UCSD-AML1 (cell line): Measurements from ENCODE around the gene KCNH8.
A peak's percentile ranks its signal among the peaks of the same experiment; 100 is the strongest.

Experiments
- DNase-seq: peaks from one replicate; lab custom pipeline; 2025; ENCODE audit not compliant: unreplicated experiment; lab: John Stamatoyannopoulos, UW

Gene KCNH8

GRCh38 chr3:19473971-19474580 lies 325.8 kb downstream of the KCNH8 start:
- no peak for DNase-seq

DNA sequence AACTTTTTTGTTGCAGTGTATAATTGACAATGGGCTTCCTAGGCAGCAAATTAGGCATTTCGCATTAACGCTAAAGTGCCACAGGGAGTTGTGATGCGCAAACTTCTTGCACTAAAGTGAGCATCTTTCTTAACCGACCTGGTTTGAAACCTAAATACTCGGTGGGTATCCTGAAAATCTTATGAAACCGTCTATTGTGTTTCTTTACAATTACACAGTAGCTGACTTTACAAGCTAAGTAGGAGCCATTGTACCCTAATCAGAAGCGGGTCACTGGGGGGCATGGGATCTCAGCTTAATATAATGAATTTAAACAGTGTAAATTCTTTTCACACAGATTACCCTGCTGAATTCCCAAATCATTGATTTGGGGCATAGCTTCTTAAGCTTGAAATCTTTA lies 328.0 kb downstream of the KCNH8 start:
- DNase-seq: no peak

DNA sequence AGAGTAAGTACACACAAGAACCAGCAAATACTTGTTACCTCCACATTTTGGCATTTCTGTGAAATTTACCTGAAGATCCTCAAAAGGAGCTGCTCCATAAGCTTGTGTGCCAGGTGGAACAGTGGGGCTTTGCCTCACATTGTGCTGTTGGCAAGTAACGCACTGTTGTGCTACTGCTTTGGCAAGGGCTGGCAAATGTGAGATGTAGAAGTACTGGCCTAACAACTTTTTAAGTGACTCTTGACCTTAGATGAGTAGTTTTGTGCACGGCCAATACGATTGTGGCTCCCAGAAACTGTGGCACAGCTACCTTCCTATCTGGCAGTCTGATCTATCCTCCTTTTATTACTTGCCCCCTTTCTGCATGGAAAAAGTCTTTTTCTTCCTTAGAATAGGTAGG lies 337.0 kb downstream of the KCNH8 start:
- no peak for DNase-seq

DNA sequence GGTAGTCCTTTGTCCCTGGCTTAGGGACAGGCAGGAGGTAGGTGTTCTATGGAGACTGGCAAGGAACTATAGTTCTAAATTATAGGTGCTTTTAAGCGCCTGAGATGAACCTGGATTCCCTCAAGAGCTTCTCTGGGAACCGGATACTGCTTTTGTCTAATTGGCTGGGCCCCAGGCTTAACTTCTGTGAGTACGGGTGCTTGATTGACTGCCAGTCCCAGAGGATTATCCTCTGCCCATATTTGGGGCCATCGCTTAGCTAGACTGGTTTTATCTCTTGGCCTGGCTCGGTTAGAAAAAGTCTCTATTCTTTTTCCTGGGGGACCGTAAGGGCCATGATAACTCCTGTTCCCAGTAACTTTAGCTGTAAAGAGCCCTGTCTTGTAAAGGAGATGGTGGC lies 339.1 kb downstream of the KCNH8 start:
- DNase-seq: no peak

- DNase-seq: no peak
Observed at GRCh38 chr3:19488939-19489338, 340.6 kb downstream of the KCNH8 start.

DNA sequence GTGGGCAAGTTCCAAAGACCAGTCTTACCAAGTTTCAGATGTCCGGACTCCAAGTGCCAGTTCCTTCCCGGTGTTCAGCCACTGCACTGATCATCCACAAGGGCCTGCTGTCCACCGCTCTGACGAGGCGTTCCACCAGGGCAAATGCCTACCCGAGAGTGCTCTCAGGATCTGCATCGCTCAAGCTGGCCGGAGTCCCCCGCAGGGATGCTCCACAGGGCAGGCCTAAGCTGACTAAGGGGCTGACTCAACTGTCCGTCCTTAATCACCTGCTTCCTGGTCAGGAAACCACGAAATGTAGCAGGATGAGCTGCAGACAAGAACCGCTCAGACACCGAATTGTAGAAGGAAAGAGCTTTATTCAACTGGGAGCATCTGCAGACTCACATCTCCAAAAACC lies 341.6 kb downstream of the KCNH8 start:
- no peak for DNase-seq

DNA sequence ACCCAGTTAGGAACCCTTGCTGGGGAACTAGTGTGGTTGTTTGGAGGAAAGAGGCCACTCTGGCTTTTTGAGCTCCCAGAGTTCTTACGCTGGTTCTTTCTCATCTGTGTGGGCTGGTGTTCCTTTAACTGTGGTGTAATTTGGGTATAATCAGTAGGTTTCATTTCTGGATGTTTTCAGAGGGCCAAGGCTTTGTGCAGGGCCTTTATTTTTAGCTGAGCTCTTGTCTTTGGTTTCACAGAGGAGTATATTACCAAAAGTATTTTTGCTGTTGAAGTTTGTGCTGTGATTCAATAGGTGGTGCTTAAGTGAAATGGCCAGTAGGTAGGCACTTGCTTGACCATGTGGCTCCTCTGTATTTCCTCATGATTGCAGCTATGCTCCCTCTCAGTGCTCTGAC lies 357.9 kb downstream of the KCNH8 start:
- DNase-seq: no peak

DNA sequence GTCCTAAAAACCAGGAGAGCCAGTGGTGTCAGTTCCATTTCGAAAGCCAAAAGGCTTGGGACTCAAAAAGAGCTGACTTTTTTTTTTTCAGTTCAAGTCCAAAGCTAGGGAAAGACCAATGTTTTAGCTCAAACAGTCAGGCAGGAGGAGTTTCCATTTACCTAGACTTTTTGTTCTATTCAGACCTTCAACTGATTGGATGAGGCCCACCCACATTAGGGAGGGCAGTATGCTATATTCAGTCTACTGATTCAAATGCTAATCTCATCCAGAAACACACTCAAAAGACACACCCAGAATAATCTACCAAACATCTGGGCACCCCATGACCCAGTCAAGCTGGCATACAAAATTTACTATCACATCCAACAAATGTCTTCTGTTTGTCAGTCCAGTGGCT lies 374.0 kb downstream of the KCNH8 start:
- no peak for DNase-seq

- no peak for DNase-seq
Observed at GRCh38 chr3:19526071-19526470, 377.8 kb downstream of the KCNH8 start.

DNA sequence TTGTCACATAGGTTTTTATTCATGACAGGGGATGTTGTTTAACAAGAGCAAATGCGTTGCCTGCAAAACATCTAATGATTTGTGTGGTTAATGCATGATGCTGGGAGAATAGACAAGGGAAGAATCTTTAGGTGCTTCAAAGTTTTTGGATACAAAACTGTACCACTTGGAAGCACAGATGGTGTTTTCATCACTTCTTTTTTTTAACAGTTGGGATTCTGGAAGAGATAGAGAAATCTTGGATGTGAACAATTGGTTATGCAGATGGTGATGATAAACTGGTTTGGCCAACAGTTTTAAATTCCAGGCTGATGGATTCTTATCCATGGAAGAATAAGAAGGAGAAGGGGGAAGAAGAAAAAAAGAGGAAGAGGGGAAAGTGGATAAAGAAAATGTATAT lies 379.4 kb downstream of the KCNH8 start:
- no peak for DNase-seq

DNA sequence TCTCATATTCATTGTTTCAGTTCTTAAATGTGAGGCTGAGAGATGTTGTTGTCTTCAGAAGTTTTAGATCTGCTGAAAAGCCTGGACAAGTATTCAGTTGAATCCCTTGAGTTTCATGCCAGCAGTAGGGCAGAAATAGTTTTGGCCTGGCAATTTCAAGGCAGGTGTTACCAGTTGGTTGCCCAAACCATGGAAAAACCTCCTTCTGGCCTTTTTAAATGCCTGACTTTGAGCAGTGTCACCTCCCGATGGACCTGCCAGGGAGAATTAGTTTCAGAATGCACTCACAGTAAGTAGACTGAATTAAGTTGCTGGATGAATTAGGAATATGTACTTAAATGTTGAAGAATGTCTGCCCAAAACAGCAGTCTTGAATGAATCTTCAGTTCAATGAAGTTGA lies 383.1 kb downstream of the KCNH8 start:
- no peak for DNase-seq

GRCh38 chr3:19539518-19540392 lies 391.4 kb downstream of the KCNH8 start:
- no peak for DNase-seq

DNA sequence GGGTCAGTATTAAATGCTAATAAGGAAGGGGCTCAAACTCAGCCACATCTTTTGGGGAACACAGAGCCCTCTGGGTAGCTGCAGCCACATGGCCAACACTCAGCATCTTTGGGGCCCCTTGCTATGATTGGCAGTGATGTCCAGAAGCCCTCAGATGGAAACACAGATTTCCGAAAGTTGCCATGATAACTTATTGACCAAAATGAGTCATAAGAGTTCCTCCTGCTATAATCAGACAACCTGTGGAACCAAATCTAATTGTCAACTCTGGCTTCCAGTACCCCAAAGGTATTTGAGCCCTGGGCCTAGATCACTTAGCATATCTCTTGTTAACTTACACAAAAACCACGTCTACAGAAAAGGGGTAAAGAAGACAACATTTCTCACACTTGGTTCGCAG lies 392.2 kb downstream of the KCNH8 start:
- DNase-seq: no peak

DNA sequence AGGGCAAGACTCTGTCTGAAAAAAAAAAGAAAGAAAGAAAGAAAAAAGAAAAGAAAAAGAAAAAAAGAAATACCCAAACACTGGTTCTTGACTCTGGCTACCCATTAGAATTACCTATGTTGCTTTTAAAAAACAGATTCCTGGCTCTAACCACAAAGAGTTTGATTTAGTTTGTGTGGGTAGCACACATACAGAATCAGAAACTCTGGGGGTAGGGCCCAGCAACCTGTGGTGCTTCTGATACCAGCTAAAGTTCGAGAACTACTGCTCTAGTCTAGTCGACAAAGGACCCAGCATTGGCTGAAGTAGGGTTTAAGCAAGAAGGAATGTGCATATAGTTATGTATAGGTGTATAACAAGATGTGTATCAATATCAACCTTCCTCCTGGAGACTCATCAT lies 393.0 kb downstream of the KCNH8 start:
- DNase-seq: no peak

DNA sequence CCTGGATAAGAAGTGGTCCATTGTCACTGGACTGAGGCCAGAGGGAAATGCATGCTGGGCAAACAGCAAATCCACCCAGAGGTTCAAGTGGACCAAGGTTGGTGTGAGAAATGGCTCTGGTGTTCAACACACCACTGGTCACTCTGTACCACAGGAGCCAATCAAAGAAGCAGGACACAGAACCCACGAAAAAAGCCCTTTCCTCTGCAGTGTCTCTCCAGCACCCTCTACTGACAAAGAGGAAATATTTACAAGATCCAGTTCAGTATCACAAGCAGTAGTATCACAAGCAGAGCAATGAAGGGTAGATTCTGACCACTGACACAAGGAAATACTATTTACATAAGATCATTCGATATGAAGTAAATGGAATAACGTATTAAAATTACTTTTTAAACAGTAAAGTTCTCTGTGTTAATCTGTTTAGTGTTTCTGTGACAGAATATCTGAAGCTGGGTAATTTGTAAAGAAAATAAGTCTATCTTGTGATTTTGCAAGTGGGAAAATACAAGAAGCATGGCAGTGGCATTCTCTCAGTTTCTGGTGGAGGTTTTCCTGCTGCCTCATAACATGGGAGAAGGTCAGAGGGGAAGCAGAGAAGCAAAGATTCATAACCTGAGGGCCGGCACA lies 395.0 kb downstream of the KCNH8 start:
- peak; percentile 16 for DNase-seq

- no peak for DNase-seq
Observed at GRCh38 chr3:19547665-19548464, 399.6 kb downstream of the KCNH8 start.

DNA sequence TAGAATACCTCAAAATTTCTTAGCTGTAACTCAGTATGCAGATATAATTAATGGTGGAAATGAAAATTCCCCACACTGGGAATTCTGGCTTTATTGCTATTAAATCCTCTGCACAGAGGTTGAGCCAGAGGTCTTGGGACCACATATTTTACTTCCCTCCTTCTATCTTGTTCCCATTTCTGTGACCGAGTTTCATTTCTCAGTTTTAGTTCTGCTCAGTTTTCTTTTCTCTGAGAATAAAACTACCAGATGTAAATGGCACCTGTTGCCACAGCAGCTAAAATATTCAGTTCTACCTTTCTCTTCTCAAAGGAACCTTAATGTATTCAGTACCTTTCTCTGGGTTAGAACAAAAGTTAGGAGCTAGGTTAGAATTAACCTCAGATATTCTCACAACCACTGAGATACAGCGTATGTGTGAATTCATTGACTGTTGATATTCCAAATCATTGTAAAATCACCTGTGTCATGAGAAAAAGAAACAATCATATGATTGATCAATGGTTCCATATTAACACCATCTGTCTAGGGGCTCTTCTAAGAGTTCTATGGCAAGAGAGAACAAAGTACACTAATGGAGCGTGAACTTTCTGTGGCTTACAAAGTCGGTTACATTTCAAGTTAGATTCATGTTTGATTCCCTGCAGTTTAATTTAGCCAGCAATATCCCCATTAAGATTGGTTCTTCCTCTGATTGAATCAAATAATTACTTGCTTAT lies 411.6 kb downstream of the KCNH8 start:
- no peak for DNase-seq

GRCh38 chr3:19573644-19574043 lies 425.3 kb downstream of the KCNH8 start:
- DNase-seq: no peak

GRCh38 chr3:19574268-19574667 lies 426.0 kb downstream of the KCNH8 start:
- no peak for DNase-seq

DNA sequence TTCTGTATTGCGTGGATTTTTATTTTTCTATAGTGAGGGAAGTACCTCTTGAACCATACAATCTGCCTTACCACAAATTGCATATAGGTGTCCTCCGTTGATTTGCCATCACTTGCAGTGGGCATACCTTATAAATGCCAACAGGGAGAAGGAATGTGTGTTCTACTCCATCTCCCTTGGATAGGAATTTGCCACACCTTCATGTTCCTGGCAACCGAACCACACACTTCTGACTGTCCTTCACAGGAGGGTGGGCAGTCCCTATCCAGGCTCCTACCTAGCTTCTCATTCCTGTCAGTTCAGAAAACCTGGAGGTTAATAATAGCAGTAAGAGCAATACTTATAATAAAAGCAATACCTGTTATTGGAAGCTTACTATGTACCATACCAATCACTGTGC lies 428.0 kb downstream of the KCNH8 start:
- no peak for DNase-seq
